ENCODE results near the gene GRM7. TPM values are rescaled to one million over a fixed set of nuclear protein-coding genes. Genes with fewer than 3 reads are reported as not detected.

GRM7 gene
- total RNA-seq, 4 donors from 2014 or later, result 0.40 TPM; not detected in 3

DNA sequence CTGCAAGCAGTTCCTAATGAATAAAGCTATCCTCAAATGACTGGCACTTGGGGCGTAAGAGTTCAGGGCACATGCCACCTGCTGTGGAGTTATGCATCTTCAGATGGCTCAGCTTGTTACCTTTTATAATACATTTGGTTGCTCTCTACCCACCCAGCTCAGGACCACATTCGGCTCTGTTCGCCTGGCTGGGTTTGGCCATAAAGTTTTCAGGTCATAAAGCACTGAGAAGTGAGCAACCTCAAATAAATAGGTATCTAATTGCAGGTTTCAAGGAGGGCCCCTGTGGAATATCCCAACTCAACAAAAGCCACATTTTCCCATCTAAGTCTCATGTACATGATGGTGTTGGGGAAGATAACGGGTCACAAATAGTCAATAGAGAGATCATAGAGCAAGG, 727.3 kb downstream of the GRM7 start:
- no peaks in the 10 kb centered on the region for H3K27me3 ChIP-seq
- no peak overlapping the region for H3K27ac ChIP-seq
- H3K36me3 ChIP-seq, result no peaks in the 10 kb centered on the region
- no peak overlapping the region for H3K4me3 ChIP-seq
- DNase-seq, result no peak
- H3K4me1 ChIP-seq, result no peaks in the 10 kb centered on the region
- no peak for TF ChIP-seq POLR2A (IDR thresholded peaks at IDR 0.05)
- TF ChIP-seq, protein P1, sequence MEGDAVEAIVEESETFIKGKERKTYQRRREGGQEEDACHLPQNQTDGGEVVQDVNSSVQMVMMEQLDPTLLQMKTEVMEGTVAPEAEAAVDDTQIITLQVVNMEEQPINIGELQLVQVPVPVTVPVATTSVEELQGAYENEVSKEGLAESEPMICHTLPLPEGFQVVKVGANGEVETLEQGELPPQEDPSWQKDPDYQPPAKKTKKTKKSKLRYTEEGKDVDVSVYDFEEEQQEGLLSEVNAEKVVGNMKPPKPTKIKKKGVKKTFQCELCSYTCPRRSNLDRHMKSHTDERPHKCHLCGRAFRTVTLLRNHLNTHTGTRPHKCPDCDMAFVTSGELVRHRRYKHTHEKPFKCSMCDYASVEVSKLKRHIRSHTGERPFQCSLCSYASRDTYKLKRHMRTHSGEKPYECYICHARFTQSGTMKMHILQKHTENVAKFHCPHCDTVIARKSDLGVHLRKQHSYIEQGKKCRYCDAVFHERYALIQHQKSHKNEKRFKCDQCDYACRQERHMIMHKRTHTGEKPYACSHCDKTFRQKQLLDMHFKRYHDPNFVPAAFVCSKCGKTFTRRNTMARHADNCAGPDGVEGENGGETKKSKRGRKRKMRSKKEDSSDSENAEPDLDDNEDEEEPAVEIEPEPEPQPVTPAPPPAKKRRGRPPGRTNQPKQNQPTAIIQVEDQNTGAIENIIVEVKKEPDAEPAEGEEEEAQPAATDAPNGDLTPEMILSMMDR (IDR thresholded peaks at IDR 0.05), result no peak
- no peaks in the 10 kb centered on the region for H3K9me3 ChIP-seq

DNA sequence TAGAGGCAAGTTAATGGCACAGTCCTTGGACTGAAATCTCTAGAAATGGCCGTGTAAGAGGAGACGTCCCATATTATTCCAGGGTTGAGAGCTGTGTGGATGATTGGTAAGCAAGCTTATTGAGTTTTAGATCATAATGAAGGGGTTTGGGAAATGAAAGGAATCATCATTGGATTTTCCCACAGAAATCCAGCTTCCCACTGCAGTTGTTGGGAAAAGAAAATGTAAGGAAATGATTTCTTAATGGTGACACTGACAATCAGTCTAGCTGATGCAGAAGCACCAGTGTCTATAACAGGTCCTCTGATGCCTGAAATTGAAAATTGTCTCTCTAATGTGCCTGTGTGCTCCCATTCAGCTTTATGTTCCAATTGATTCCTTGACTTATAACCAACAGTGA, 728.6 kb downstream of the GRM7 start:
- Histone ChIP-seq H3K27me3 (no peaks in the 10 kb centered on the region), H3K27ac (no peak overlapping the region), H3K4me3 (no peak overlapping the region), H3K9me3 (no peaks in the 10 kb centered on the region), H3K4me1 (no peaks in the 10 kb centered on the region), H3K36me3 (no peaks in the 10 kb centered on the region)
- TF ChIP-seq, protein P1 (IDR thresholded peaks at IDR 0.05), result no peak
- TF ChIP-seq POLR2A (IDR thresholded peaks at IDR 0.05), result no peak
- no peak for DNase-seq

DNA sequence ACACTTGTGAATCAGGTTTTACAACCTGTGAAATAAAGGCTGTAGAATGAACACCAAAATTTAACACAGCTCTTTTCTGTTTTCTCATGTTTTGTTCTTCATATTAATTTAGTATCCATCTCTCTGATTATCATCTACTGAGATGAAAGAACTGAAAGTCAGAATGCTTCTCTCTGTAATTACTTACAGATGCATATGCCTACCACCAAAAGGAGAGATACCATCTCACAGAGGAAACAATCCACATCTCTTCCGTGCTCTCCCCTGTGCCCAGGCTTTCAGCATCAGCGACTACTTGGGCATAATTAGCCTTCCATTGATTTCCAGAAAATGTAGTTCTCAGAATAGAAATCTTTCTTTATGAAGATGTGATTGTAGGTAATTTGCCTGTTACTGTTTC, 741.4 kb downstream of the GRM7 start:
- Histone ChIP-seq H3K27ac (no peak overlapping the region), H3K4me3 (no peak overlapping the region), H3K9me3 (no peaks in the 10 kb centered on the region), H3K36me3 (no peaks in the 10 kb centered on the region), H3K27me3 (no peaks in the 10 kb centered on the region), H3K4me1 (no peaks in the 10 kb centered on the region)
- no peak for DNase-seq
- no peak for TF ChIP-seq POLR2A (IDR thresholded peaks at IDR 0.05)
- TF ChIP-seq, protein P1 (IDR thresholded peaks at IDR 0.05), result no peak

DNA sequence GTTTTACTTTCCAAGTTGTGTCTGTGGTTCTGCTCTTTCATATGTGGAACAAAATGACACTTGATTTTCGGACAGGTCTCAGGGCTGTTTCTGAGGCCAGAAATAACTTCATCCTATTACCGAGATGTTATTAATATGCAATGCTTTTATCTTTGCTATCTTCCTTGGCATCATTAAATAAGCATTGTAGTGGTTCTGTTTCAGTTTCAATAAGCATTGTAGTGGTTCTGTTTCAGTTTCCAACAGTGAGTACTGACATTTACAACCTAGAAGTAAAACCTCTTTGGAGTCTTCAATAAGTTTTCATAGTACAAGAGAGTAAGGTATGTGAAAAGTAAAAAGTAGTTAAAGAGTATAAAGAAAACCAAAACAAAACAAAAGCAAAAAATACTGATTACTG, 746.2 kb downstream of the GRM7 start:
- Histone ChIP-seq H3K4me1 (no peaks in the 10 kb centered on the region), H3K27me3 (no peaks in the 10 kb centered on the region), H3K9me3 (no peaks in the 10 kb centered on the region), H3K36me3 (no peaks in the 10 kb centered on the region), H3K4me3 (no peak overlapping the region), H3K27ac (no peak overlapping the region)
- TF ChIP-seq, protein P1 (IDR thresholded peaks at IDR 0.05), result no peak
- TF ChIP-seq POLR2A (IDR thresholded peaks at IDR 0.05), result no peak
- DNase-seq, result no peak

DNA sequence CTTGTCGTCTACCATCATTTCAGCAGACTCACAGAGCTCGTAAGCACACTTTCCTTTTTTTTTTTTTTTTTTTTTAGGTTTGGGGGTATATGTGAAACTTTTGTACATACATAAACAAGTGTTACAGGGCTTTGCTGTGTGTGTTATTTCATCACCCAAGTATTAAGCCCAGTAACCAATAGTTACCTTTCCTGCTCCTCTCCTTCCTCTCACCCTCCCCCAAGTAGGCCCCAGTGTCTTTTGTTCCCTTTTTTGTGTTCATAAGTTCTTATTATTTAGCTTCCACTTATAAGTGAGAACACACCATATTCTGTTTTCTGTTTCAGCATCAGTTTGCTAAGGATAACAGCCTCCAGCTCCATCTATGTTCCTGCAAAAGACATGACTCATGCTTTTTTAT, 746.8 kb downstream of the GRM7 start:
- Histone ChIP-seq H3K9me3 (no peaks in the 10 kb centered on the region), H3K4me1 (no peaks in the 10 kb centered on the region), H3K27me3 (no peaks in the 10 kb centered on the region), H3K36me3 (no peaks in the 10 kb centered on the region), H3K4me3 (no peak overlapping the region), H3K27ac (no peak overlapping the region)
- DNase-seq, result no peak
- TF ChIP-seq, protein P1 (IDR thresholded peaks at IDR 0.05), result no peak
- no peak for TF ChIP-seq POLR2A (IDR thresholded peaks at IDR 0.05)

DNA sequence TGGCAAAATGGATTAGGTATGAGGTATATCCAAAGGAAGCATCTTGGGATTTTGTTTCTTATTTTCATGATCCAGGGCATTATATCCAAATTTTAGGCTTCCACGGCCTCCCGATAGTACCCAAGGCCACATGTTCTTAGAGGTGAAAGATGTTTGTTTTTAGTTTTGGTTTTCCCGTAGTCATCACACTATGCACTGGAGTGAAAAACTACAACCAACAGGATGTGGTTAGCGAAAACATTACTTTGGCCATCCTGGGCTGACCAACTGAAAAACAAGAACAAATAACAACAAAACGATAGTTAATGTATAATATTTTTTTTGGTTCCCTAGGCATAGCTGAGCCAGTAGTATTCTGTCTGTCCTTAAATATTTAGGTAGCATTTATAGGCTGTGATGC, 749.7 kb downstream of the GRM7 start:
- H3K4me3 ChIP-seq, result no peak overlapping the region
- no peak for TF ChIP-seq POLR2A (IDR thresholded peaks at IDR 0.05)
- TF ChIP-seq, protein P1 (IDR thresholded peaks at IDR 0.05), result no peak
- no peaks in the 10 kb centered on the region for H3K4me1 ChIP-seq
- no peaks in the 10 kb centered on the region for H3K36me3 ChIP-seq
- H3K27me3 ChIP-seq, result no peaks in the 10 kb centered on the region
- DNase-seq, result no peak
- H3K9me3 ChIP-seq, result no peaks in the 10 kb centered on the region
- H3K27ac ChIP-seq, result no peak overlapping the region
